Right lobe of liver (tissue), 4 donors: ENCODE data around the gene KRT17.

Experiments used
- POLR2A ChIP-seq: fragments of 450-650 bp; IDR thresholded peaks from one replicate; pipeline ENCODE4 v1.6.1; 2017; ENCODE audit warnings: antibody characterized with exemption, mild to moderate bottlenecking
- TF ChIP-seq, protein P1 (sequence below), 4 donors: fragments of 200-600 bp in 3 of 4; fragments of 450-650 bp in 1 of 4; IDR thresholded peaks; one replicate each; pipeline versions ENCODE4 v1.5.1 to v1.8.0; 2016 to 2022; ENCODE audit warnings: antibody characterized with exemption in 4 of 4, mild to moderate bottlenecking in 2 of 4
- donor health status: DM: no; HTN: no; CAD: no.
- donor health status: DM: no; HTN: no; CAD: no.
- donor health status: DM: no; HTN: yes; CAD: no.

DNA sequence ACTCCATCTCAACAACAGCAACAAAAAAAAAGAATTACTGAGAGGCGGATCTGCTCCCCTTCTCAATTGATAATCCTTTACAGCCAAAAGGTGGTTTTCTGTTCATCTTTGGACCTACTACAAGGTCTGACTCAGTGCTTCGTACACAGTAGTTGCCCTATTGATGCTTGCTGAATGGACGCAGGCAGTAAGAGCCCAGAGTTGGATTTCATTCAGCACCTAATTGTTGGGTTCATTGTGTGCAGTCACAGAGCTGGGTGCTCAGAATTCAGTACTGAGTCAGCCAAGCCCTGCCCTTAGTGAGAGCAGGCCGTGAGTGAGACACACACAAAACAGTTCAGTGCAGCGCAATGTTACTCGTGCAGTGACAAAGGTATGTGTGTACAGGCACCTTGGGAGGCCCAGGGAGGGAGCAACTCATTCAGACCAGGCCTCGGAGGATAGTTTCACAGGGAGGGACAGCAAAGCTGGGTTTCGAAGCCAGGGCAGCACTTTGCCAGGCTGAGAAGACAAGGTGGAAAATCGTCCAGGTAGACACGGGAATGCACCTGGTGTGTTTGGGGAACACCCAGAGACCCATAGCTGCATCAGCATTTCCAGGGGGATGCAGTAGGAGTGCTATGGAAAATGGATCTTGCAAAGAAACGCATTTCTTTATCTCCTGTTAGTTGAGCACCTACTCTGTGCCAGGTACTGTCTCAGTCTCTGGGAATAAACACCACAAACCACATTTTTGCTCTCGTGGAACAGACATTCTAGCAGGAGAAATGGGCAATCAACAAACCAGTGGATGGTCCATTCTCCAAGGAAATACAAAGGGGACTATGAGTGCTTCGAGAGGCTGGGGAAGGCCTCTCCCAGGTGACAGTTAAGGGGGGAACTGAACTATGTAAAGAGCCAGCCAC lies 18.1 kb upstream of the KRT17 start:
- TF ChIP-seq, protein P1, sequence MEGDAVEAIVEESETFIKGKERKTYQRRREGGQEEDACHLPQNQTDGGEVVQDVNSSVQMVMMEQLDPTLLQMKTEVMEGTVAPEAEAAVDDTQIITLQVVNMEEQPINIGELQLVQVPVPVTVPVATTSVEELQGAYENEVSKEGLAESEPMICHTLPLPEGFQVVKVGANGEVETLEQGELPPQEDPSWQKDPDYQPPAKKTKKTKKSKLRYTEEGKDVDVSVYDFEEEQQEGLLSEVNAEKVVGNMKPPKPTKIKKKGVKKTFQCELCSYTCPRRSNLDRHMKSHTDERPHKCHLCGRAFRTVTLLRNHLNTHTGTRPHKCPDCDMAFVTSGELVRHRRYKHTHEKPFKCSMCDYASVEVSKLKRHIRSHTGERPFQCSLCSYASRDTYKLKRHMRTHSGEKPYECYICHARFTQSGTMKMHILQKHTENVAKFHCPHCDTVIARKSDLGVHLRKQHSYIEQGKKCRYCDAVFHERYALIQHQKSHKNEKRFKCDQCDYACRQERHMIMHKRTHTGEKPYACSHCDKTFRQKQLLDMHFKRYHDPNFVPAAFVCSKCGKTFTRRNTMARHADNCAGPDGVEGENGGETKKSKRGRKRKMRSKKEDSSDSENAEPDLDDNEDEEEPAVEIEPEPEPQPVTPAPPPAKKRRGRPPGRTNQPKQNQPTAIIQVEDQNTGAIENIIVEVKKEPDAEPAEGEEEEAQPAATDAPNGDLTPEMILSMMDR (IDR thresholded peaks at IDR 0.05), result no peak
- TF ChIP-seq POLR2A, result no peak
